ENCODE results near the gene EXOC5.
"Not testable (repeated sequence)": the region's sequence is repeated elsewhere in the genome, so short reads cannot be mapped to it uniquely, and the experiment has no call there.

- not testable (repeated sequence) for TF ChIP-seq CTCF, POLR2A, EP300 (IDR thresholded peaks at IDR 0.05)
Measured at GRCh38 chr14:57240115-57240514, 28.6 kb downstream of the EXOC5 start.

Measured in ovary (tissue), 3 donors.